HepG2 (cell line): Measurements from ENCODE around the gene FAM168A. TPM values are rescaled to one million over a fixed set of nuclear protein-coding genes. Genes with fewer than 3 reads are reported as not detected.

ENCODE experiments used
- ATAC-seq: fragments of 200-7000 bp; cut with Tn5 transposase; 3 replicates; pipeline ENCODE4 v1.9.1; 2020; ENCODE audit warnings: mild to moderate bottlenecking, moderate library complexity
- BruUV-seq: library from RNA; stranded (reverse); fragments of 400-500 nt; replicated peaks from 2 replicates; lab custom pipeline; 2021; lab: Mats Ljungman, UMichigan
- CTCF ChIA-PET: fragments of 300-600 bp; formaldehyde crosslinking; extraction: SDS; loops from one replicate; lab custom pipeline; 2021; ENCODE audit warnings: low total read pairs, inconsistent platforms, low intra/inter-chr PET ratio; lab: Yijun Ruan, JAX
- POLR2A ChIA-PET: fragments of 350-600 bp; sonication (Branson Sonifier 250); formaldehyde crosslinking; loops from one replicate; lab custom pipeline; 2020; ENCODE audit warnings: antibody characterized with exemption, inconsistent platforms; lab: Yijun Ruan, JAX
- DNase-seq: peaks from one replicate; pipeline ENCODE4 v3.0.0-alpha.2; 2015; ENCODE audit warnings: low spot score
- FAIRE-seq: peaks from 3 replicates; lab custom pipeline; 2011; peaks lifted over from hg19 to GRCh38; lab: Jason Lieb, UNC
- H2AFZ ChIP-seq: one replicate; pipeline ENCODE4 v1.6.1; 2011; ENCODE audit warnings: low read length, inconsistent platforms
- H3K27ac ChIP-seq: fragments of 300-600 bp; 3 replicates; pipeline ENCODE4 v1.8.0; 2011; ENCODE audit warnings: mixed run types, mild to moderate bottlenecking, mixed read lengths, low read length, inconsistent platforms; ENCODE audit not compliant: insufficient read depth; ENCODE audit errors: extremely low read length
- H3K27me3 ChIP-seq, 2 experiments: fragments of 200-600 bp in 1 of 2; 2 replicates in 1 of 2; 3 replicates in 1 of 2; pipeline versions ENCODE4 v1.6.0 to v1.8.0; 2011; ENCODE audit warnings: low read length in 2 of 2, mild to moderate bottlenecking in 2 of 2, moderate library complexity in 2 of 2, inconsistent platforms in 1 of 2; ENCODE audit not compliant: insufficient read depth in 2 of 2, control insufficient read depth in 1 of 2
- H3K36me3 ChIP-seq, 2 experiments: fragments of 200-600 bp in 1 of 2; replicated peaks in 1 of 2; 2 replicates in 1 of 2; 3 replicates in 1 of 2; pipeline versions ENCODE4 v1.5.1 to v1.8.0; 2011; ENCODE audit warnings: low read length in 2 of 2, inconsistent platforms in 1 of 2; ENCODE audit not compliant: insufficient read depth in 2 of 2, control insufficient read depth in 1 of 2
- H3K4me1 ChIP-seq: 2 replicates; pipeline ENCODE4 v1.5.1; 2012; ENCODE audit warnings: low read length, inconsistent platforms; ENCODE audit not compliant: insufficient read depth
- H3K4me2 ChIP-seq: 2 replicates; pipeline ENCODE4 v1.6.0; 2011; ENCODE audit warnings: low read depth, low read length, inconsistent platforms
- H3K4me3 ChIP-seq, 3 experiments: fragments of 200-600 bp in 1 of 3; sonication (generic), shearing (Covaris generic) in 1 of 3; replicated peaks in 1 of 3; 2 replicates each; pipeline ENCODE4 v1.5.1; 2011 to 2016; ENCODE audit warnings: low read length in 3 of 3, inconsistent platforms in 2 of 3, low read depth in 2 of 3, mild to moderate bottlenecking in 2 of 3, control low read depth in 1 of 3, mixed read lengths in 1 of 3; ENCODE audit not compliant: insufficient read depth in 1 of 3
- H3K79me2 ChIP-seq: one replicate; pipeline ENCODE4 v1.6.1; 2011; ENCODE audit warnings: low read length, inconsistent platforms; ENCODE audit not compliant: insufficient read depth
- H3K9ac ChIP-seq: 2 replicates; pipeline ENCODE4 v1.6.0; 2011; ENCODE audit warnings: mild to moderate bottlenecking, low read depth, low read length, inconsistent platforms; ENCODE audit not compliant: insufficient read depth
- H3K9me3 ChIP-seq: 2 replicates; pipeline ENCODE4 v1.5.1; 2012; ENCODE audit warnings: mild to moderate bottlenecking, low read length
- H4K20me1 ChIP-seq: 2 replicates; pipeline ENCODE4 v1.6.0; 2011; ENCODE audit warnings: inconsistent platforms, mild to moderate bottlenecking, low read length, moderate library complexity; ENCODE audit not compliant: insufficient read depth
- BCL6 ChIP-seq: IDR thresholded peaks from 2 replicates; pipeline ENCODE4 v1.6.1; 2016; ENCODE audit warnings: missing genetic modification reagents, missing compliant biosample characterization
- CREM ChIP-seq, 2 experiments: sonication (generic) in 1 of 2; formaldehyde crosslinking in 1 of 2; IDR thresholded peaks; 2 replicates each; pipeline versions ENCODE4 v1.4.0 to v1.6.1; 2016 to 2020; ENCODE audit warnings: antibody characterized with exemption in 1 of 2, mild to moderate bottlenecking in 1 of 2, missing genetic modification reagents in 1 of 2
- FOXP4 ChIP-seq: sonication (generic); formaldehyde crosslinking; IDR thresholded peaks from 2 replicates; pipeline ENCODE4 v1.4.0; 2020; ENCODE audit warnings: missing genetic modification reagents
- MTF1 ChIP-seq: sonication (generic); formaldehyde crosslinking; IDR thresholded peaks from 2 replicates; pipeline ENCODE4 v1.5.0; 2020; ENCODE audit warnings: missing genetic modification reagents
- PHF5A ChIP-seq: IDR thresholded peaks from one replicate; pipeline ENCODE4 v1.6.1; 2018; ENCODE audit warnings: low read depth, missing genetic modification reagents; ENCODE audit not compliant: unreplicated experiment
- RERE ChIP-seq: IDR thresholded peaks from 2 replicates; pipeline ENCODE4 v1.6.1; 2016; ENCODE audit warnings: low read depth, missing genetic modification reagents, missing compliant biosample characterization
- ZNF317 ChIP-seq: sonication (generic); formaldehyde crosslinking; IDR thresholded peaks from 2 replicates; pipeline ENCODE4 v1.5.0; 2020; ENCODE audit warnings: mild to moderate bottlenecking, missing genetic modification reagents
- ZNF567 ChIP-seq: sonication (generic); formaldehyde crosslinking; IDR thresholded peaks from 2 replicates; pipeline ENCODE4 v1.8.1; 2023; ENCODE audit warnings: mild to moderate bottlenecking, missing genetic modification reagents, borderline replicate concordance
- ZSCAN9 ChIP-seq: IDR thresholded peaks from 2 replicates; pipeline ENCODE4 v1.6.1; 2016; ENCODE audit warnings: borderline replicate concordance
- WGBS: methylation state at CpG from one replicate; pipeline ENCODE4 v1.1.6; 2017; ENCODE audit warnings: low lambda C conversion rate; 5-methylcytosine and 5-hydroxymethylcytosine counted together
- in situ Hi-C: cut with HindIII; loops from 2 replicates; pipeline ENCODE4 v1.10.0; 2017; ENCODE audit warnings: low pct_unique_long_range_greater_than_20kb; ENCODE audit not compliant: extremely low pct_ligation_motif_present
- intact Hi-C: fragments of 100-400 bp; cut with micrococcal nuclease; formaldehyde crosslinking; loops from one replicate; pipeline ENCODE4 v1.10.0; 2022; ENCODE audit not compliant: unreplicated experiment
- polyA plus RNA-seq, 8 experiments: library from polyadenylated mRNA; depleted of rRNA in 3 of 8; stranded (reverse) in 7 of 8; unstranded in 1 of 8; fragments of >200 nt; fragmentation: Illumina TruSeq in 4 of 8; extraction: Trizol in 4 of 8; gene quantifications; 2 replicates each; pipeline versions ENCODE4 v1.2.1 to v1.2.3, GENCODE V29; 2011 to 2016; ENCODE audit warnings: low read depth in 4 of 8, missing spikeins in 1 of 8, mixed read lengths in 1 of 8; ENCODE audit not compliant: insufficient read depth in 1 of 8
- total RNA-seq, 5 experiments: library from RNA; depleted of rRNA; stranded (reverse); fragments of >200 nt; fragmentation: Illumina TruSeq; extraction: Trizol; gene quantifications; 2 replicates each; pipeline ENCODE4 v1.2.3, GENCODE V29; 2016; ENCODE audit warnings: low read depth in 1 of 5
- TF ChIP-seq, protein P1 (sequence below): sonication (generic); formaldehyde crosslinking; IDR thresholded peaks from 2 replicates; pipeline ENCODE4 v1.8.0; 2022; ENCODE audit warnings: mild to moderate bottlenecking, missing genetic modification reagents, borderline replicate concordance
- TF ChIP-seq, protein P2 (sequence below): sonication (generic); formaldehyde crosslinking; IDR thresholded peaks from 2 replicates; pipeline ENCODE4 v1.8.1; 2023; ENCODE audit warnings: mild to moderate bottlenecking, missing genetic modification reagents

Gene FAM168A
- total and polyA plus RNA-seq, 2 of the 13 experiments (the other 11 are each of a cell fraction or from before 2014, with no cell fraction given) = 13.9 to 15.8 TPM

DNA sequence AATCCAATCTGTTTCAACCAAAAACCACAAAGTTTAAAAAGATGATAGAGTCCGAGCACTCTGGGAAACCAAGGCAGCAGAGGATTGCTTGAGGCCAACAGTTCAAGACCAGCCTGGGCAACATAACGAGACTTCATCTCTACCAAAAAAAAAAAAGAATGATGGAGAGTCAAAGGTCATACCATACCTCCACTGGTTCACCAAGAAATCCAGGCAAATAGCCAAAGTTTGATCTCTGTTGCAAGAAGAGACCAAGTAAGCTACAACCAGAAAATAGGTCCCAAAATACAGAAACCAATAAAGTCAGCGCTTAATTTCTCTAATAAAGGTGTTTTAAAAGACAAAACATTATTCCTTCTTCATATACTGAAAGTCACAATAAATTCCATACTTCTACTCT lies 13.1 kb downstream of the FAM168A start (continued):
- TF ChIP-seq RERE (CRISPR knock-in tag) = no peak

- Histone ChIP-seq H3K4me2 (no peak overlapping the region), H4K20me1 (peaks cover 4% of the 10 kb centered on the region; the same call in 1 of the 2 replicates), H3K79me2 (peaks cover 9% of the 10 kb centered on the region), H3K4me3 (no peak overlapping the region), H3K9ac (no peak overlapping the region), H3K9me3 (no peaks in the 10 kb centered on the region), H3K27ac (no peak overlapping the region), H3K27me3 (no peaks in the 10 kb centered on the region), H3K4me1 (peaks cover 15% of the 10 kb centered on the region), H2AFZ (no peak overlapping the region), H3K36me3 (0 out of 5 replicates have a peak, but pooled peaks cover 0 to 4% of the 10 kb centered on the region in 2 experiments)
- ChIA-PET CTCF (no interaction called here), POLR2A (no interaction called here)
- no peak for TF ChIP-seq ZNF317
- TF ChIP-seq ZSCAN9 = no peak
- TF ChIP-seq FOXP4 (CRISPR knock-in tag) = no peak
- TF ChIP-seq BCL6 (CRISPR knock-in tag) = no peak
- TF ChIP-seq MTF1 (CRISPR knock-in tag) = no peak
- TF ChIP-seq, protein P1, sequence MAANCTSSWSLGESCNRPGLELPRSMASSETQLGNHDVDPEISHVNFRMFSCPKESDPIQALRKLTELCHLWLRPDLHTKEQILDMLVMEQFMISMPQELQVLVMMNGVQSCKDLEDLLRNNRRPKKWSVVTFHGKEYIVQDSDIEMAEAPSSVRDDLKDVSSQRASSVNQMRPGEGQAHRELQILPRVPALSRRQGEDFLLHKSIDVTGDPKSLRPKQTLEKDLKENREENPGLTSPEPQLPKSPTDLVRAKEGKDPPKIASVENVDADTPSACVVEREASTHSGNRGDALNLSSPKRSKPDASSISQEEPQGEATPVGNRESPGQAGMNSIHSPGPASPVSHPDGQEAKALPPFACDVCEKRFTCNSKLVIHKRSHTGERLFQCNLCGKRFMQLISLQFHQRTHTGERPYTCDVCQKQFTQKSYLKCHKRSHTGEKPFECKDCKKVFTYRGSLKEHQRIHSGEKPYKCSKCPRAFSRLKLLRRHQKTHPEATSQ (CRISPR knock-in tag) = no peak
- TF ChIP-seq, protein P2, sequence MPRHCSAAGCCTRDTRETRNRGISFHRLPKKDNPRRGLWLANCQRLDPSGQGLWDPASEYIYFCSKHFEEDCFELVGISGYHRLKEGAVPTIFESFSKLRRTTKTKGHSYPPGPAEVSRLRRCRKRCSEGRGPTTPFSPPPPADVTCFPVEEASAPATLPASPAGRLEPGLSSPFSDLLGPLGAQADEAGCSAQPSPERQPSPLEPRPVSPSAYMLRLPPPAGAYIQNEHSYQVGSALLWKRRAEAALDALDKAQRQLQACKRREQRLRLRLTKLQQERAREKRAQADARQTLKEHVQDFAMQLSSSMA (CRISPR knock-in tag) = no peak
- TF ChIP-seq PHF5A (CRISPR knock-in tag) = no peak
- no peak for TF ChIP-seq CREM (IDR thresholded peaks at IDR 0.05)
- no peak for TF ChIP-seq CREM (CRISPR knock-in tag; IDR thresholded peaks at IDR 0.05)
- TF ChIP-seq ZNF567 (CRISPR knock-in tag) = no peak
- DNase-seq (no peak), ATAC-seq (no peak), FAIRE-seq (no peak)
- WGBS = 91% methylated on average over 3 of the region's 3 CpGs
- BruUV-seq = no TSS peak
- intact Hi-C loops (no loop called here), in situ Hi-C loops (no loop called here)
Measured at GRCh38 chr11:73582653-73583052, 15.3 kb downstream of the FAM168A start.
